Nephron progenitor cell (in vitro differentiated cells): ENCODE results near the gene UBP1.

Experiments used
- DNase-seq: peaks from one replicate; pipeline ENCODE4 v3.0.0; 2021
- H3K27ac Mint-ChIP-seq: 2 replicates; pipeline ENCODE4 v1.8.0; 2021; ENCODE audit warnings: mild to moderate bottlenecking, moderate library complexity, mixed read lengths
- H3K27me3 Mint-ChIP-seq: 2 replicates; pipeline ENCODE4 v1.8.0; 2021; ENCODE audit warnings: mild to moderate bottlenecking, low read depth, mixed read lengths; ENCODE audit not compliant: poor library complexity
- H3K36me3 Mint-ChIP-seq: 2 replicates; pipeline ENCODE4 v1.8.0; 2021; ENCODE audit warnings: low read depth, mixed read lengths
- H3K4me1 Mint-ChIP-seq: 2 replicates; pipeline ENCODE4 v1.8.0; 2021; ENCODE audit warnings: mixed read lengths
- H3K4me3 Mint-ChIP-seq: 2 replicates; pipeline ENCODE4 v1.8.0; 2021; ENCODE audit warnings: mild to moderate bottlenecking, moderate library complexity, mixed read lengths
- H3K9me3 Mint-ChIP-seq: 2 replicates; pipeline ENCODE4 v1.8.0; 2021; ENCODE audit warnings: mild to moderate bottlenecking, moderate library complexity, mixed read lengths
- CTCF ChIP-seq: fragments of 200-600 bp; sonication (generic); IDR thresholded peaks from 2 replicates; pipeline ENCODE4 v1.5.0; 2021; ENCODE audit warnings: antibody characterized with exemption

UBP1 gene

GRCh38 chr3:33383951-33384350 lies 56.3 kb downstream of the UBP1 start:
- H3K27ac Mint-ChIP-seq = peak overlapping the region; percentile 89
- H3K9me3 Mint-ChIP-seq = no peaks in the 10 kb centered on the region
- TF ChIP-seq CTCF = no peak
- no peak for DNase-seq
- H3K27me3 Mint-ChIP-seq = no peaks in the 10 kb centered on the region
- H3K4me1 Mint-ChIP-seq = no peaks in the 10 kb centered on the region
- H3K4me3 Mint-ChIP-seq = no peak overlapping the region
- H3K36me3 Mint-ChIP-seq = peaks cover 57% of the 10 kb centered on the region

- no peaks in the 10 kb centered on the region for H3K27me3 Mint-ChIP-seq
Measured at GRCh38 chr3:33380653-33381052, 59.6 kb downstream of the UBP1 start.

GRCh38 chr3:33377931-33378330 lies 62.3 kb downstream of the UBP1 start:
- Mint-ChIP-seq H3K9me3 (no peaks in the 10 kb centered on the region), H3K27me3 (no peaks in the 10 kb centered on the region), H3K27ac (no peak overlapping the region), H3K36me3 (peaks cover 37% of the 10 kb centered on the region), H3K4me1 (no peaks in the 10 kb centered on the region), H3K4me3 (no peak overlapping the region)
- DNase-seq = no peak
- TF ChIP-seq CTCF = no peak

More at GRCh38 chr3:33380653-33381052, 59.6 kb downstream of the UBP1 start:
- Mint-ChIP-seq H3K9me3 (no peaks in the 10 kb centered on the region), H3K4me3 (no peak overlapping the region), H3K36me3 (peaks cover 53% of the 10 kb centered on the region), H3K27ac (no peak overlapping the region), H3K4me1 (no peaks in the 10 kb centered on the region)
- no peak for TF ChIP-seq CTCF
- DNase-seq = no peak

- DNase-seq = no peak
- Mint-ChIP-seq H3K4me1 (no peaks in the 10 kb centered on the region), H3K36me3 (peaks cover 36% of the 10 kb centered on the region), H3K27me3 (no peaks in the 10 kb centered on the region), H3K4me3 (no peak overlapping the region), H3K27ac (no peak overlapping the region), H3K9me3 (no peaks in the 10 kb centered on the region)
- no peak for TF ChIP-seq CTCF
Measured at GRCh38 chr3:33377489-33377888, 62.7 kb downstream of the UBP1 start.

GRCh38 chr3:33373082-33373437 lies 67.1 kb downstream of the UBP1 start:
- Mint-ChIP-seq H3K9me3 (peaks cover 24% of the 10 kb centered on the region), H3K4me3 (no peak overlapping the region), H3K27ac (no peak overlapping the region), H3K27me3 (no peaks in the 10 kb centered on the region), H3K4me1 (no peaks in the 10 kb centered on the region), H3K36me3 (peaks cover 45% of the 10 kb centered on the region)
- TF ChIP-seq CTCF = no peak
- DNase-seq = no peak

GRCh38 chr3:33372218-33373081 lies 67.8 kb downstream of the UBP1 start:
- H3K27ac Mint-ChIP-seq = no peak overlapping the region
- no peaks in the 10 kb centered on the region for H3K27me3 Mint-ChIP-seq
- H3K36me3 Mint-ChIP-seq = peaks cover 47% of the 10 kb centered on the region
- peak; percentile 50 for DNase-seq
- peak; percentile 86 for TF ChIP-seq CTCF
- peaks cover 24% of the 10 kb centered on the region for H3K9me3 Mint-ChIP-seq
- no peaks in the 10 kb centered on the region for H3K4me1 Mint-ChIP-seq
- no peak overlapping the region for H3K4me3 Mint-ChIP-seq
